NCI-H1694 (cell line): ENCODE measurements around the gene BAMBI.

Source experiments
- DNase-seq: peaks from one replicate; lab custom pipeline; 2025; lab: John Stamatoyannopoulos, UW

The BAMBI gene

GRCh38 chr10:28705472-28705871 lies 28.2 kb downstream of the BAMBI start:
- DNase-seq: no peak

GRCh38 chr10:28709001-28709710 lies 31.8 kb downstream of the BAMBI start:
- no peak for DNase-seq

- no peak for DNase-seq
Measured at GRCh38 chr10:28710202-28710886, 33.0 kb downstream of the BAMBI start.

- no peak for DNase-seq
Measured at GRCh38 chr10:28711041-28711440, 33.7 kb downstream of the BAMBI start.

- no peak for DNase-seq
Measured at GRCh38 chr10:28711776-28712175, 34.5 kb downstream of the BAMBI start.

- no peak for DNase-seq
Measured at GRCh38 chr10:28713626-28714352, 36.5 kb downstream of the BAMBI start.

GRCh38 chr10:28714401-28715053 lies 37.2 kb downstream of the BAMBI start:
- no peak for DNase-seq

GRCh38 chr10:28715246-28715645 lies 37.9 kb downstream of the BAMBI start:
- DNase-seq: no peak

GRCh38 chr10:28715757-28716156 lies 38.4 kb downstream of the BAMBI start:
- no peak for DNase-seq

GRCh38 chr10:28716748-28717147 lies 39.4 kb downstream of the BAMBI start:
- DNase-seq: no peak

GRCh38 chr10:28717656-28718201 lies 40.4 kb downstream of the BAMBI start:
- no peak for DNase-seq

- no peak for DNase-seq
Measured at GRCh38 chr10:28719789-28720436, 42.6 kb downstream of the BAMBI start.

GRCh38 chr10:28721318-28721951 lies 44.1 kb downstream of the BAMBI start:
- DNase-seq: no peak

- DNase-seq: no peak
Measured at GRCh38 chr10:28722065-28722803, 44.9 kb downstream of the BAMBI start.

GRCh38 chr10:28728366-28728765 lies 51.0 kb downstream of the BAMBI start:
- no peak for DNase-seq

- DNase-seq: no peak
Measured at GRCh38 chr10:28730031-28730778, 52.9 kb downstream of the BAMBI start.

GRCh38 chr10:28732091-28732490 lies 54.8 kb downstream of the BAMBI start:
- DNase-seq: no peak
